Hippocampal formation (tissue), 2 donors: Measurements from ENCODE around the gene TMEM129.

Experiments
- DNase-seq, 2 donors: peaks; one replicate each; lab custom pipeline; 2025; lab: John Stamatoyannopoulos, UW

The TMEM129 gene

DNA sequence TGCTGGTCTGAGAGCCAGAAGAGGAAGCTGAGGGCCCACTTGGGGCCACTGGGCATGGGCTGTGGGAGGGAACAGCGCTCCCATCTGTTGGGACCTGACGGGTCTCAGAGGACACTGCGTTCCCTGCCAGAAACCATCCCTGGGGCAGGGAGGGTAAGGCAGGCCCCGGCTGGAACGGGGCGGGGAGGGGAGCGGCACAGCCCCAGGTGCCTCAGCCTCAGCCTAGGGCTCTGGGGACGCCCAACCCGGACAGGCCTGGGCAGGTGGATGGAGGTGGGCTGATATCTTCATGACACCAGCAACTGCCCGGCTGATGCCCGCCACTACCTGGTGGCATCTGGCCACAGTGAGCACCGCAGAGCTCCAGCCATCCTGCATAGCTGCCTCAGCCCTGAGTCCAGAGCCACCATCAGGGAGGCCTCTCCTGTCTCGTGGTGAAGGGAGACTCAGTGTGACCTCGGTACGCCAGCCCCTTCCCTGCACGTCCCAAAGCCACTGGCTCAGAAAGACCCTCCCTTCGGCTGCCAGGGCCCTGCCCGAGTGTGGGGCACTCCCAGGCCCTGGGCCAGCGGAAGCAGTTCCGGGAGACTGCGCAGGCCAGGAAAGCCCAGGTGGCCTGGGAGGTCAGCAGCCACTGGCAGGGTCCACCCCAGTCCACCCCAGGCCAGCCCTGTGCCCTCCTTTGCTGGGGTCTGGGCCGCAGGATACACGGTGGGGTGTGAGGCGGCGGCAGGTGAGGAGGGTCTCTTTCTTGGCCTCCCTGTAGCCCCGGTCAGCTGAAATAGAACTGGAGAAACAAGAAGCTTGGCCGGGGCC, 37.4 kb upstream of the TMEM129 start:
- DNase-seq: no peak

DNA sequence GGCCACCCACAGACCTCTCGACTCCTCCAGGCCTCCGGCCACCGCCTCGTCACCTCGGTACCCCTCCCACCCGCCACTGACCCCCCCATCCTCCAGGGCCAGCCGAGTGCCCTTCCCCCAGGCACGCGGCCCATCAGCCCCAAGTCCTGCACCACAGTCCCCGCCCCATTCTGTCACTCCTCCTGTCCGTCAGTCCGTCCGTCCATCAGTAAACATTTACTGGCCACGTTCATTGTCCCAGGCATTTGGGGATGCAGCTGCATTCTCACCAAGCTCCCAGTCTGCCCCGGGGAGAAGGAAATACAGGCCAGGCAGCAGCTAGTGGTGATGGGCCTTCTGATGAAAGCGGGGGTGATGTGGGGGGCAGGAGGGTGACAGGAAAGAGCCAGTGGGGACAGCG, 36.7 kb upstream of the TMEM129 start:
- DNase-seq: no peak

DNA sequence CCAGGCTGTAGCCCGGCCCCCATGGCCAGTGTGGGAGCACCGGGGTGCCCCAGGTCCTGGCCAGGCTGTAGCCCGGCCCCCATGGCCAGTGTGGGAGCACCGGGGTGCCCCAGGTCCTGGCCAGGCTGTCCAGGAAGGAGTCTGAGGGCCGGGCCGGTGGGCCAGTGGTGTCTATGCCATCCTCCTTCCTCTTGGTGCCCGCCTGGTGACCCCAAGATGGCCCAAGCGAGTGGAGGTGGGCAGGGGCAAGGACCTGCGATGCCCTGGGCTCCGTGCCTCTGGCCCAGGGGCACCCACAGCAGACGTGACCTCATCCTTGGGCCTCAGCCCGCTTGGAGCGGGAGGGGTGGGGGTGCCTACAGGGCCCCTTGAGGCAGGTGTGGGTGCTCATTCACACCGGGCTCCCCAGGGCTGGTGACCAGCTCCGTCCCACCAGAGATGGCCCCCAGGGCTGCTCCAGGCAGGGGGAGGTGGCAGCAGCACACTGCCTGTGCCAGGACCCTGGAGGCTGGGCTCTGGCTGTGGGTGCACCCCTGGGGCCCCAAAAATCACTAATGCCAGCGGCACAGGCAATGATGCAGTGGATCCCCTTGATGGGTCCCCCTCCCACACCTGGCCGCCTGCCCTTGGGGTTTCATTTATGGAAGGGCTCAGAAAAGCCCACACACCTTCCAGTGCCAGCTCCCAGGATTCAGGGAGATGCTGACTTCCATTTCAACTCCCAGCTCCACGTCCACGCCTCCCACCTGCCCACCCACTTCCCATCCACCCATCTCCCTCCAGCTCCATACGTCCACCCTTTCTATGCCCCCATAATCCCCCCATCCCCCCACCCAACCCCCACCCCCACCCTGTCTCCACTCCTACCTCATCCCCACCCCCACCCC, 36.0 kb upstream of the TMEM129 start:
- DNase-seq: no peak

DNA sequence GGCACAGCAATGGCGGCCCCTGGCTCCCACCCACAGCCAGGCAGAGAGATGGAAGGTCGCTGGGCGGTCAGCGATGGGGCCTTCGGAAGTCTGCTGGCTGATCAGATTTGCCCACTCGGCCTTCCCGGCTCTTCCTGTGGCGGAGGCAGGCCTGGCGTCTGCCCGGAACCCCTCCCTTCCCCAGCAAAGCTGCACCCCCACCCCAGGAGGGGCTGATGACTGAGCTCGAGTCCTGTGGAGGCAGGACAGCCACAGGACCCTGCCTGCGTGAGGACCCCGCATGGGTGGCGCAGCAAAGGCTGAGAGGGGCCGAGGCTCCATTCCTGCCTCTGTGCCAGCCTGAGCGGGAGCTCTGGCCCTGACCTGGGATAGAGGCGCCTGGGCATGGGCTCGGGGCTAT, 35.0 kb upstream of the TMEM129 start:
- DNase-seq: no peak

DNA sequence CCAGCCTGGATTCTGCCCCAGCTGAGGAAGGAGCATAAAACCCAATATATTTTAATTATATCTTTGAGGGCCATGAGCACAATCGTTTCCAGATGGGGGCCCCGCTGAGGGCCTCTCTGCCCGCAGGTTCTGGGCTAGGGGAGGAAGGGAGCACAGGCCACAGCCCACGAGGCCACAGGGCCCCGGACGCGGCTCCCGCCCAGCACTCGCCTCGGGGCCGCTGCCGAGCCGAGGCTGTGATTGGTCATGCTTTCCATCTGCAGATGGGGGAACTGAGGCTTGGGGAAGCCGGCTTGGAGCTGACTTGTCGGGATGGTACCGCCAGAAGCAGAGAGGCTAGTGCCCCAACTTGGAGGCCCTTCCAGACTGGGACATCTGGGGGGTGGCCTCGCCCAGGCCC, 34.2 kb upstream of the TMEM129 start:
- DNase-seq: no peak

DNA sequence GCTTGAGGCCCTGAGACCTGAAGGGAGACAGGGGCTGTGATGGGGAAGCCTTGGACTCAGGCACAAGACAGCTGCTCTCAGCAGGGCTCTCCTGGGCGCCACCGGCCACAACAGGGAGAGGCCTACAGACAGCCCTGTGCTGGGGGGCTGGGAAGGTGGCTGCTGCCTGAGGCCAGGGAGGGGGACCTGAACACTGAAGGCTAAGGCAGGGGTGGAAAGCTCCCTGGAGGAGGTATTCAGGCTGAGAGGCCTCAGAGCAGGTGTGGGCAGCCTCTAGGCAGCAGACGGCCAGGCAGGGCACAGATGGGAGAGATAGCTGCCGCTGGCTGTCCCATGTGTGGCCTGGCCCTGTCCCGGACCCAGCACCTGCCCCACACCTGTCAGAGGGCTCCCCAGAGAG, 33.2 kb upstream of the TMEM129 start:
- DNase-seq: no peak

DNA sequence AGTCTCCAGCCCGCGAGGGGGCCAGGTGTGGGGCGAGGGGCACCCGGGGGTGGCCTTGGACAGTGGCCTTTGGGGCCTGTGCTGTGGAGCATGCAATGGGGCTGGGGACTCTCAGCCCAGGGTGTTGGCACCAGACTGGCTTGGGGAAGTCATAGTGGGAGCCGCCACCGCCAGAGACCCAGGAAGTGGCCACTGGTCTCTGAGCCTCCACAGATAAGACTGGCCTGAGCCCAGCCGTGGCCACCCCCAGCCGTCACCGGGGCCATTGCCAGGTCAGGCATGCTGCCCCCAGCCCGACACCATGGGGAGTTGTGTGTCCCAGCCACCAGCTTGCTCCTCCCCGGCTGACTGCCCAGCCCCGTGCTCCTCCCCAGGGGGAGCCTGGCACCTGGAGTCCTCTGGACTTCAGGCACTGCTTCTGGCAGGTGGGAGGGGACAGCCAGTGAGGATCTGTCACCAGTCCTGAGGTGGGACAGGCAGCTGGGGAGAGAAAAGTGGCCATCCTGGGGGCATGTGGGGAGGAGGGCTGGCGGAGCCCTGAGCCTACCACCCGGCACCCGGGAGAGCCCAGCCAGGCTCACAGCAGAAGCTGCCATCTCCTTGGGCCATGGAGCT, 32.7 kb upstream of the TMEM129 start:
- DNase-seq: no peak

DNA sequence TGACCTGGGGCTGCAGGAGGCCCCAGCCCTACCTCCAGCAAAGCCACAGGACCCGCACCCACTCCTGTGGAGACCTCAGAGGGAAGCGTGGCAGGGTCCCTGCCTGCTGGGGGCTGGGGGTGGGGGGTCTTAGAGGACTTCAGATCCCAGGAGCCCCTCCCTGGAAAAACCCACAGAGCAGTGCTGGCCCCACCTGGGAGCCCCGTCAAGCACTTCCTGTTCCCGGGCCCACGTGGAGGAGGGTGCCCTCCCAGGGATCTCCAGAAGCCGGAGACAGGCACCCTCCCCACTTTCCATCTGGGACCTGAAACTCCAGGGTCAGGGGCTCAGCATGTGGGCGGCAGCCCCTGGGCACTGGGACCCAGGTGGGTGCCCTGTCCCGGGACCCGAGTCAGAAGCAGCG, 32.2 kb upstream of the TMEM129 start:
- DNase-seq: no peak

DNA sequence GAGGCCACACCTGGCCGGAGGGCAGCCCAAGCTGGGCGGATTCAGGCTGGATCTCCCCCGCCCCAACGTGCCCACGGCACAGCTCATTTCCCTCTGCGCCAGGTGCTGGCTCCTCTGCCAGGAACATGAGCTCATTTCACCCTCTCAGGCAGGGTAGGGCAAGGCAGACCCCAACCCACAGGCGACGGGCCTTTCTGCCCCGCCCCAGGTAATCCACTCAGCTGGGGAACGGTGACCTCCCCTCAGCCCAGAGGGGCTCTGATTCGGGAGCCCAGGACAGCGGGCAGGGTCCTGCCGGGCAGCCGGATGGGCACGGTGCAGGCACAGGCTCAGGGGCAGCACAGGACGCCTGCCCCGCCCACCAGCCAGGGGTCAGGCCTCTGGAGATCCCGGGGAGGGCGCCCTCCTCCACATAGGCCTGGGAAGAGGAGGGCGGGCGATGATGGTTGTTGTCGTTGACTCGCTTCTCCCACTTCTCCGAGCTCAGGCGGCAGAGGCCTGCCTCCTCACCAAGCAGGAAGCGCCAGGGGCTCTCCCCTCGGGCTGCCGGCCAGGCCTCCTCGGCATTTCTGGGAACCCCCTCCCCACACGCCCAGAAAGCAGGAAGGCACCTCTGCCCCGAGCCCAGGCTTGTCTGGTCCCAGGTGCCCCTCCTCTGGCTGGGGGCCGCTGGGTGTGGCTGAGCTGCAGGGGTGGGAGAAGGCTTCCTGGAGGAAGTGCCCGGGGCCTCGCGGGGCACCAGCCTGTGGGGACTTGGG, 31.3 kb upstream of the TMEM129 start:
- no peak for DNase-seq

DNA sequence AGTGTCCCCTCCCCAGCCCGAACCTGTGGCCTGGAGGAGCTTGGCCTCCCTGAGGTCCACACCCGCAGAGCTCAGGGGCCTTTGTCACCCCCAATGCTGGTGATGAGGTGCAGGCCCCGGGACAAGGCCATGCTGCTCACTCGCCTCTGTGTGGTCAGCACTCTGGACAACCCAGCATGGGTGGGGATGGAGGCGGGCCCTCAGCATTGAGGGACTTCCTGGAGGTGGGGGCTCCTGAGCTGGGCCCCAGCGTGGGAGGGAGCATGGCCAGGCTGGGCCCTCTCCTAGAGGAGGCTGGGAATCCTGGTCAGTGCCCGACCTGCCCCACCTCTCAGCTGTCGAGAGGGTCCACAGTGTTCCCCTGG, 30.8 kb upstream of the TMEM129 start:
- DNase-seq: no peak

DNA sequence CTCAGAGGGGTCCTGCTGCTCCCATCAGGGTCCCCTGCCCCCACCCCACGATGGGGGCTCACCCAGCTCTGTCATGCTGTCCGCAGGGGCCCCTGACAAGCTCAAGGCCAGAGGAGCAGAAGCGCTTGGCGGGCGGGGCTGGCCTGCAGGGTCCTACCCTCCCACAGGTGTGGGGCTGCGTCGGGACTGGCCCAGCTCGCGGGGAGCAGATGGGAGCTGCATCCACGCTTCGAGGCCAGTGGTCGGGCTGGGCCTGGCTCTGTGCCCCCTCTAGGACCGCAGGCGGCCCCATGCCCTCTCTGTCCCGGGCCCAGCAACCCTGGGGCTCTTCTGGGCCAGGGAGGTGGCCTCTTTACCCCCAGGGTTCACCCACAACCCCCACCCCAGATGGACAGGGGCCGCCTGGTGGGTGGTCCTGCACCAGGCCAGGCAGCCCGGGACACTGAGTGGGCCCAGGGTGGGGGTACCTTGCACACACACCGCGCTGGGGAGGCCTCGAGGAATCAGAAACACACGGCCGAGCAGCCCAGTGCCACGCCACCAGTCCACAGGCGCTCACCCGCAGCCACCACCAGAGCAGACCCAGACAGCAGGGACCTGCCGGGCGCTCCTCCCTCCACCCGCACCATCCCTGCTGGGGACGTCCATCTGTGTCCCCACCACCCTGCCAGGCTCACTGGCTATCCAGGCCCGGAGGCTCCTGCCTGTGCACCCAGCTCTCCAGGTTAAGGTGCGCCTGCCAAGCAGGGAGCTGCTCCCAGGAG, 30.2 kb upstream of the TMEM129 start:
- DNase-seq: no peak

DNA sequence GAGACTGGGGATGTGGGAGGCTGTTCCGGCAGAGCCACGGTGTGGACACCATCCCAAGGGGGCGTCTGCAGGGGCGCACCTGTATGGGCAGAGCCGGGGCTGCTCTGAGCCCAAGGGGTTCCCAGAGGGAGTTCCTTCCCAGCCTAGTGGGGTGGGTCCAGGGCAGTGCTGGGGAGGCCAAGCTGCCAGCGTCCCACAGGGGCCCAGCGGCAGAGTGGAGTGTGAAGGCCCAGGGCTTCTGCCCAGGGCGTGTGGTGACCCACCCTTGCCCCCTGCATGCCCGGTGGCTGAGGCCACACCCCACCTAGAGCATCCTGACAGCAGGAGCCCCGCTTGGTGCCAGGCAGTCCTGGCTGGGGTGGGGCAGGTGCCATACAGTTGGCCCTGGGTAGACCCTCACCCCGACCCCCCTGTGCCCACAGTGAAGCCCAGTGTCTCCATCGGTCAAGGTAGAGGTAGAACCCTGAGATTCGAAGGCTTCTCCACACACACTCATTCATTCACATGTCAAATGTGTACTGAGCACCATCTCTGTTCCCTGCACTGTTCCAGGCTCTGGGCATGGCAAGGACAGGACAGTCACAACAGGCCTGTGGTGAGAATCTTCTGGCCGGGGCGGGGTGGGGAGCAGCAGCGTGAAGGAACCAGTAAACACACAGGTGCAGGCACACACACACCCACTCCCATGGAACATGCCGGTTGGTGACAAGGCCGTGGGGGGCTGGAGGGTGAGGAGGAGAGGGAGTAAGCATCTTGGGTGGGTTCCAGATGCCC, 29.4 kb upstream of the TMEM129 start:
- DNase-seq: no peak

DNA sequence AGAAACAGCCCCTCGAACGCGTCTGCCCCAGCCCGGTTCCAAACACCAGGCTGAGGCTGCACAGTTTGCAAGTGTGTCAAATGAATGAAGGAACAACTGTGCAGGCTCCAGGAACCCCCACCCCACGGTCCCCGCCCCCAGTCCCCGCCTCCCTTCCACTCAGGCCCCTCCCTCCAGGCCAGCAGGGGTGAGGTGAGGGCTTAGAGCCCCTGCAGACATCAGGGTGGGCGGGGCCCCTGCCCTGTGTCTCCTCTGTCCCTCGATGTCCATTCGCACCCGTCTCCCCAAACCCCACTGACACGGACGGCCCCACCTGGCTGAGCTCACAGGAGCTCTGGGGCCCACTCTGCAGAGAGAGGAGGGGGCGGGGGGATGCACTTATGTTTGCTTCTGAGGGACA, 28.7 kb upstream of the TMEM129 start:
- DNase-seq: no peak

DNA sequence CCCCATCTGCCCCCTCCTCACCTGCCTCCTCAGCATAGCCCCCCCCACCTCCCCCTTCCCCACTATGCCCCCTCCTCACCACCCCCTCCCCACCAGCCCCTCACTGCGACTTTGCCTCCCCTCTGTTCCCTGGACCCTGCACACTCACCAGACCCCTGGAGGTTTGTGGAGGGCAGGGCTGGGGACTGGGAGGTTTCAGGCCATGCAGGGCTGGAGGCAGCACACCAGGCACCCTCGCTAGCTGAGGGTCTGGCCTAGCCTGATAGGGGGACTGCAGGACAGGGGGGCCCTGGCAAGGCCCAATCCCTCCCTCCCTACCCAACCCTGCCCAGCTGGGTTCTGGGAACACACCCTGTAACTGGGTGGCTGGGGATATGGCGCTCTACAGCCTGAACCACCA, 28.2 kb upstream of the TMEM129 start:
- no peak for DNase-seq

DNA sequence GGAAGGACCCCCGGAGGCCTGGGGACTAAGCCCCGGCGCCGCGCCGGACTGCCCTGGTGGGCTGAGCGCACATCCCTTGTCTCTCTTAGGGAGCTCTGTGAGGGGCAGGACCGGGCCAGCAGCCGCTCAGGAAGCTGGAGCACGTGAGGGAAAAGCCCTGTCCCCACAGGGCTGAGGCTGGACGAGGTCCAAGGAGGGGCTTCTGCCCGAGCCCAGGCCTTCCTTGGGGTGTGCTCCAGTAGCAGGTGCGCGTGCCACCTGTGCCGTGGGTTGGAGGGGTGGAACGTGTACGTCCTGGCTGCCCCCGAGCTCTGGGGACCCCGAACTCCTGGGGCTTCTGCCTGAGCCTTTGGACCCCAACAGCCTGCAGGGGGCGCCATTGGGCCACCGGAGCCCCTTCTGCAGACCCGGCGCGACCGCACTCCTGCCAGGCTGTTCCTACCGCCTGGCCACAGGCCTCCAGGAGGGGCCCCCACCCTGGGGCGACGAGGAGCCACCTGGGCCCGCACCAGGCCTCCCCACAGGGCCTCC, 27.4 kb upstream of the TMEM129 start:
- peak in 1 of 2 donors; percentile 51 for DNase-seq

DNA sequence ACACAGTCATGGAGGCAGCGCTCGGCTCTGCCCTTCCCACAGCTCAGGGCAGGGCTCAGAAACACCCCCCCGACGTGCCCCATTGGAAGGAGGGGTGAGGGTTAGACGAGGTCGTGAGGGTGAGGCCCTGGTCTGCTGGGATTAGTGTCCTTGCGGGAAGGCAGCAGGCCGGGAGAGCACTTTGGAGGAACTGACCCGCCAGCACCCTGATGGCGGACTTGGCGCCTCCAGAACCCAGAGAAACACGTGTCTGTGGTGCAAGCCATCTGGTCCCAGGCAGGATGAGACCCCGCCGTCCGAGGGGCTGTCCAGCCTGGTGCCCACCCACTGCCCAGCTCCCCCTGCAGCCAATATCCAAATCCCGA, 26.5 kb upstream of the TMEM129 start:
- DNase-seq: no peak

DNA sequence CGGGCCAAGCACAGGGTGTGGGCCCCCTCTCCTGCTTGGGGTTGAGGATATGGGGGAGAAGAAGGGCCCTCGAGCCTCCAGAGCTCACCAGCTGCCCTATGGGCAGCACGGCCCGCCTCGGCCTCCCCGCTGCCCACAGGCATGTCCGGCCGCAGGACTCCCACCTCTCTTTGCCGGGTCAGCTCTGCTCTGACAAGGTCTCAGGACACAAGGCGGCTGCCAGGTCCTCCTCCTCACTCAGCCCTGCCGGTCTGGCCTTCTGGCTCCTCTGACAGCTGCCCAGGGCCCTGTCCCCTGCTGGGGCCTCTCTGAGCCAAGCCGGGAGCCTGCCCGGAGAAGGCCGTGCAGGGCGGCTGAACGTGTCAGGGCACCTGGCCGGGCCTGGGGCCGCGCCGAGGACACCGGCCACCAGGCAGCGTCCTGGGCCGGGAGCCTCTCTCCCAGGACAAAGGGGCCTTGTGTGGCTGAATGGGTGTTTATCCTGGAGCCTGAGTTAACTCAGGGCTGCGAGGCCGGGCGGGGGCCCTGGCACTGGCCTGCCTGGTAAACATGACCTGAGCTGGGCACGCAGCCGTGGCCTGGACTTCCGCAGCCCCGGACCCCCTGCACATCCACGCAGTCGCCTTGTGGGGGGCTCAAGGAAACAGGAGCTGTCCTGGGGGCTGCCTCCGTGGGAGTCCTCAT, 25.9 kb upstream of the TMEM129 start:
- DNase-seq: peak in 1 of 2 donors; percentile 58

DNA sequence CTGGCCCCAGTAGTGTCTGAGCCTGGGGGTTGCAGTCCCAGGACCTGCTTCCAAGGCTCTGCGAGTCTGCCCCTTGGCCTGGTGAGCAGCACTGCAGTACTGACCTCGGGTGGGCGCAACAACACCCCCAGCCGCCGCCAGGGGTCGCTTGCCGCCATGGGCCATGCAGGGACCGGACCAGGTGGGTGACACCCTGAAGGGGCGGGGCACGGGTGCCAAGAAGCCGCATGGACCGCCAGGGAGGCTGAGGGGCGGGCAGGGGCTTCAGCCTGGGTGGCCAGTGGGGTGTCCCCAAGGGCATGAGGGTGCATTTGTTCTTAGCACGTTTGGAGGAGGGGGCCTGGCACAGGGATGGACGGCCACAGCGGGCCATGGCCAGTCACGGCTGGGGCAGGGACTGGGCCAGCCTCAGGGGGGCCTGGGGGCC, 25.2 kb upstream of the TMEM129 start:
- DNase-seq: no peak

DNA sequence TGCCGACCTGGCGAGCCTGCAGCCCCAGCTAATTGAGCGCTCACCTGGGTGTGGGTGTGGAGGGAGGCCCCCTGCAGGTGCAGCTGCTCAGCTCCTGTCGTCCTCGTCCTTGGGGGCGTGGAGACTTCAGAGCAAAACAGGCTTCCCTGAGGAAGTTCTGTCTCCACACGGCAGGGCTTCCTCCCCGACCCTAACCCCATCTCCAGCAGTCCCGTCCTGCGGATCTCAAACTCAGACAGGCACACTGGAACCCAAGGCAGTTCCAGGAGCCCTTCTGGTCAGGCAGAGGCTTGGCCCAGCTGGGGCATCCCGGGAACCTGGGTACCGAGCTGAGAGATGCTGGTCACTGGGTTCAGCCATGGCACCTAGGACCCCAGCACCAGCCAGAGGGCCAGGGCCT, 24.6 kb upstream of the TMEM129 start:
- no peak for DNase-seq

DNA sequence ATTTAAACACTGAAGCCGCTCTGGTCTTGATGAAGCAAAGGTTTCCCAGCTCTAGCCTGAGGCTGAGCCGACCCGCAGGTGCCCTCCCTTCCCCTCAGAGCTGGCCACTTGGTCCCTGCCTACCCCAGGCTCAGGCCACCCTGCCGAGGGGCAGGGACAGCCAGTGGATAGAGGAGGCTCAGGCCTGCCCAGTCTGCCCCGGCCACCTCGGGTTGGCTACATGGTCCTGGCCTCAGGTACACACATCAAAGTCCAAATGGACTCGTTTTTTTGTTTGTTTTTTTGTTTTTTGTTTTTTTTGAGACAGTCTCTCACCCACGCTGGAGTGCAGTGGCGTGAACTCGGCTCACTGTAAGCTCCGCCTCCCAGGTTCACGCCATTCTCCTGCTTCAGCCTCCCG, 24.0 kb upstream of the TMEM129 start:
- no peak for DNase-seq
